Stomach (tissue), 19 donors: Measurements from ENCODE around the gene FOXO3. TPM values are rescaled to one million over a fixed set of nuclear protein-coding genes. Genes with fewer than 3 reads are reported as not detected.

Experiments
- DNase-seq, 2 donors: peaks; one replicate each; pipeline versions ENCODE4 v3.0.0 to v3.0.0-alpha.2; 2013 to 2019
- H3K27ac ChIP-seq, 5 donors: fragments of 200-600 bp in 4 of 5; sonication (generic) in 4 of 5; one replicate each; pipeline ENCODE4 v1.5.1; 2013 to 2019; ENCODE audit warnings: mild to moderate bottlenecking in 1 of 5, moderate library complexity in 1 of 5
- H3K27me3 ChIP-seq, 3 donors: fragments of 200-600 bp; sonication (generic); one replicate each; pipeline ENCODE4 v1.5.1; 2017 to 2019; ENCODE audit warnings: mixed run types in 1 of 3
- H3K36me3 ChIP-seq, 4 donors: fragments of 200-600 bp; sonication (generic); 1 replicate in 3 of 4; 2 replicates in 1 of 4; pipeline ENCODE4 v1.5.1; 2016 to 2019
- H3K4me1 ChIP-seq, 4 donors: fragments of 200-600 bp; sonication (generic); one replicate each; pipeline ENCODE4 v1.5.1; 2016 to 2019
- H3K4me3 ChIP-seq, 4 donors: fragments of 200-600 bp; sonication (generic) in 3 of 4; one replicate each; pipeline ENCODE4 v1.5.1; 2016 to 2019; ENCODE audit warnings: mild to moderate bottlenecking in 1 of 4
- H3K9me3 ChIP-seq, 4 donors: fragments of 200-600 bp; sonication (generic); one replicate each; pipeline ENCODE4 v1.5.1; 2016 to 2019
- EP300 ChIP-seq: sonication (generic); formaldehyde crosslinking; IDR thresholded peaks from one replicate; pipeline ENCODE4 v1.6.1; 2017; ENCODE audit warnings: antibody characterized with exemption
- POLR2A ChIP-seq, 4 donors: fragments of 450-650 bp; IDR thresholded peaks; one replicate each; pipeline ENCODE4 v1.6.1; 2016; ENCODE audit warnings: antibody characterized with exemption in 4 of 4, control low read depth in 2 of 4, mild to moderate bottlenecking in 1 of 4, moderate library complexity in 1 of 4
- POLR2AphosphoS5 ChIP-seq, 3 donors: sonication (generic); formaldehyde crosslinking; IDR thresholded peaks; one replicate each; pipeline ENCODE4 v1.6.1; 2016; ENCODE audit warnings: antibody characterized with exemption in 3 of 3
- WGBS, 5 donors: extraction: QIAGEN DNeasy Blood & Tissue Kit in 3 of 5; methylation state at CpG; one replicate each; pipeline versions ENCODE4 v1.1.5 to v1.1.7; 2013 to 2018; 5-methylcytosine and 5-hydroxymethylcytosine counted together
- intact Hi-C: fragments of 100-400 bp; cut with DNase I; formaldehyde crosslinking; loops from one replicate; pipeline ENCODE4 v1.15.1; 2023; ENCODE audit warnings: low total_unique reads
- long read RNA-seq, 10 donors: transcript quantifications; one replicate each; lab custom pipeline, GENCODE V29; 2026
- polyA plus RNA-seq, 3 donors: library from polyadenylated mRNA; stranded (reverse); fragments of 200-250 nt; gene quantifications; one replicate each; pipeline ENCODE4 v1.2.3, GENCODE V29; 2013
- total RNA-seq, 5 donors: library from RNA; depleted of rRNA; stranded (reverse); fragments of >200 nt; gene quantifications; one replicate each; pipeline versions ENCODE4 v1.1.0 to v1.2.3, GENCODE V29; 2014 to 2016
- TF ChIP-seq, protein P1 (sequence below), 7 experiments: fragments of 450-650 bp in 4 of 7; fragments of 200-600 bp in 3 of 7; sonication (generic) in 3 of 7; IDR thresholded peaks; one replicate each; pipeline ENCODE4 v1.5.1; 2016 to 2019; ENCODE audit warnings: antibody characterized with exemption in 7 of 7, control low read depth in 2 of 7, mild to moderate bottlenecking in 1 of 7
- donor health status: healthy with polysubstance abuse.
- donor health status: Bipolar disorder and iron deficiency.
- donor health status: healthy.

Gene FOXO3
- 10 to 100 TPM; 33.3 to 89.8 (median 78.6) TPM for total RNA-seq
- polyA plus RNA-seq, result 10 to 100 TPM; 13.0 to 21.2 (median 14.4) TPM
- long read RNA-seq, donor 1, full-length matches to known transcripts, result 2 of 2 reads
- long read RNA-seq, donor 1, partial matches to known transcripts, result 0 of 2 reads
- long read RNA-seq, donor 1, other reads (novel, unspliced or antisense), result 0 of 2 reads
- long read RNA-seq, donor 2, full-length matches to known transcripts, result 4 of 4 reads
- long read RNA-seq, donor 2, partial matches to known transcripts, result 0 of 4 reads
- long read RNA-seq, donor 2, other reads (novel, unspliced or antisense), result 0 of 4 reads
- long read RNA-seq, donor 3, full-length matches to known transcripts, result 4 of 4 reads
- long read RNA-seq, donor 3, partial matches to known transcripts, result 0 of 4 reads
- long read RNA-seq, donor 3, other reads (novel, unspliced or antisense), result 0 of 4 reads
- long read RNA-seq, donor 4, result 0 reads
- long read RNA-seq, donor 5, full-length matches to known transcripts, result 7 of 15 reads
- long read RNA-seq, donor 5, partial matches to known transcripts, result 8 of 15 reads
- long read RNA-seq, donor 5, other reads (novel, unspliced or antisense), result 0 of 15 reads
- long read RNA-seq, donor 6, full-length matches to known transcripts, result 16 of 23 reads
- long read RNA-seq, donor 6, partial matches to known transcripts, result 7 of 23 reads
- long read RNA-seq, donor 6, other reads (novel, unspliced or antisense), result 0 of 23 reads
- long read RNA-seq, donor 7, full-length matches to known transcripts, result 5 of 18 reads
- long read RNA-seq, donor 7, partial matches to known transcripts, result 13 of 18 reads
- long read RNA-seq, donor 7, other reads (novel, unspliced or antisense), result 0 of 18 reads
- long read RNA-seq, donor 8, full-length matches to known transcripts, result 1 of 1 reads
- long read RNA-seq, donor 8, partial matches to known transcripts, result 0 of 1 reads
- long read RNA-seq, donor 8, other reads (novel, unspliced or antisense), result 0 of 1 reads
- long read RNA-seq, donor 9, full-length matches to known transcripts, result 2 of 2 reads
- long read RNA-seq, donor 9, partial matches to known transcripts, result 0 of 2 reads
- long read RNA-seq, donor 9, other reads (novel, unspliced or antisense), result 0 of 2 reads
- long read RNA-seq, donor 10, result 0 reads

- intact Hi-C loops, result no loop called here
- no peaks in the 10 kb centered on the region for H3K9me3 ChIP-seq
- peaks cover 24 to 51% (median 48%) of the 10 kb centered on the region in 4 donors for H3K4me1 ChIP-seq
- 0 to 3% (median 1%) methylated on average over 29 to 103 of the region's 110 CpGs for WGBS, 5 donors
- TF ChIP-seq, protein P1, sequence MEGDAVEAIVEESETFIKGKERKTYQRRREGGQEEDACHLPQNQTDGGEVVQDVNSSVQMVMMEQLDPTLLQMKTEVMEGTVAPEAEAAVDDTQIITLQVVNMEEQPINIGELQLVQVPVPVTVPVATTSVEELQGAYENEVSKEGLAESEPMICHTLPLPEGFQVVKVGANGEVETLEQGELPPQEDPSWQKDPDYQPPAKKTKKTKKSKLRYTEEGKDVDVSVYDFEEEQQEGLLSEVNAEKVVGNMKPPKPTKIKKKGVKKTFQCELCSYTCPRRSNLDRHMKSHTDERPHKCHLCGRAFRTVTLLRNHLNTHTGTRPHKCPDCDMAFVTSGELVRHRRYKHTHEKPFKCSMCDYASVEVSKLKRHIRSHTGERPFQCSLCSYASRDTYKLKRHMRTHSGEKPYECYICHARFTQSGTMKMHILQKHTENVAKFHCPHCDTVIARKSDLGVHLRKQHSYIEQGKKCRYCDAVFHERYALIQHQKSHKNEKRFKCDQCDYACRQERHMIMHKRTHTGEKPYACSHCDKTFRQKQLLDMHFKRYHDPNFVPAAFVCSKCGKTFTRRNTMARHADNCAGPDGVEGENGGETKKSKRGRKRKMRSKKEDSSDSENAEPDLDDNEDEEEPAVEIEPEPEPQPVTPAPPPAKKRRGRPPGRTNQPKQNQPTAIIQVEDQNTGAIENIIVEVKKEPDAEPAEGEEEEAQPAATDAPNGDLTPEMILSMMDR (IDR thresholded peaks at IDR 0.05), result peak in 1 of 7 experiments; percentile 14
- no peak for TF ChIP-seq EP300
- TF ChIP-seq POLR2AphosphoS5 (IDR thresholded peaks at IDR 0.05), result peak; percentile 93 to 97 (median 96)
- peak in 2 of 4 donors; percentile 68 to 70 for TF ChIP-seq POLR2A (IDR thresholded peaks at IDR 0.05)
- peak; percentile 95 to 98 for DNase-seq
- peak within 1 kb of the TSS; percentile 89 to 96 (median 92) for H3K4me3 ChIP-seq
- peak within 1 kb of the TSS; percentile 99 to 100 (median 100) for H3K27ac ChIP-seq
- H3K36me3 ChIP-seq, result peaks cover 0 to 5% (median 0%) of the 10 kb centered on the region in 4 donors
- no peaks in the 10 kb centered on the region for H3K27me3 ChIP-seq
These were observed at the start of gene FOXO3 for GRCh38 chr6:108560463-108561308. Gene FOXO3 (plus strand): TSS chr6:108560917. CDS start chr6:108561209, 292 bp downstream.

GRCh38 chr6:108518714-108519576 lies 41.8 kb upstream of the FOXO3 start:
- H3K4me1 ChIP-seq, result no peaks in the 10 kb centered on the region
- TF ChIP-seq, protein P1 (IDR thresholded peaks at IDR 0.05), result peak in 2 of 7 experiments; percentile 13 to 33
- no peak for TF ChIP-seq EP300
- H3K27me3 ChIP-seq, result no peaks in the 10 kb centered on the region
- H3K4me3 ChIP-seq, result no peak overlapping the region
- H3K9me3 ChIP-seq, result no peaks in the 10 kb centered on the region
- H3K27ac ChIP-seq, result no peak overlapping the region
- intact Hi-C loops, result no loop called here
- DNase-seq, result no peak
- WGBS, 5 donors, result 76 to 83% (median 78%) methylated on average over 5 of the region's 5 CpGs
- H3K36me3 ChIP-seq, result peaks cover 0 to 25% (median 11%) of the 10 kb centered on the region in 4 donors

GRCh38 chr6:108521616-108522107 lies 39.1 kb upstream of the FOXO3 start:
- 85 to 96% (median 94%) methylated on average over 1 of the region's 1 CpG for WGBS, 5 donors
- no peaks in the 10 kb centered on the region for H3K27me3 ChIP-seq
- no peak overlapping the region for H3K27ac ChIP-seq
- intact Hi-C loops, result loop anchor here (10.0 kb wide), 1 partner anchor 407 kb away; no protein-coding TSS in a partner anchor
- H3K9me3 ChIP-seq, result no peaks in the 10 kb centered on the region
- H3K4me1 ChIP-seq, result no peaks in the 10 kb centered on the region
- no peak for DNase-seq
- TF ChIP-seq POLR2AphosphoS5 (IDR thresholded peaks at IDR 0.05) (no peak), POLR2A (IDR thresholded peaks at IDR 0.05) (no peak), EP300 (no peak)
- TF ChIP-seq, protein P1 (IDR thresholded peaks at IDR 0.05), result no peak
- no peak overlapping the region for H3K4me3 ChIP-seq
- peaks cover 0 to 25% (median 11%) of the 10 kb centered on the region in 4 donors for H3K36me3 ChIP-seq
